ENCODE results near the gene NCOA1. TPM values are rescaled to one million over a fixed set of nuclear protein-coding genes. Genes with fewer than 3 reads are reported as not detected.

The NCOA1 gene
- polyA plus RNA-seq, 1 of the 3 experiments (the other 2 are of a cell fraction): 10.7 TPM

- H3K4me1 ChIP-seq (ENCODE audit: control insufficient read depth in 1 of 2, insufficient read depth in 2 of 2, low read depth in 1 of 2, low read length in 1 of 2): no peaks in the 10 kb centered on the region
- H3K9ac ChIP-seq: no peak overlapping the region
- H3K4me3 ChIP-seq (ENCODE audit: low read depth in 2 of 2, low read length in 1 of 2): no peak overlapping the region
- no peak overlapping the region for H3K4me2 ChIP-seq
- no peaks in the 10 kb centered on the region for H3K9me3 ChIP-seq
- WGBS (ENCODE audit: low lambda C conversion rate): 97% methylated on average over 2 of the region's 2 CpGs
- no peaks in the 10 kb centered on the region for H3K27me3 ChIP-seq (ENCODE audit: insufficient read depth)
- H3K27ac ChIP-seq (ENCODE audit: low read depth in 2 of 2, low read length in 1 of 2): no peak overlapping the region
- no peaks in the 10 kb centered on the region for H3K79me2 ChIP-seq (ENCODE audit: insufficient read depth)
- DNase-seq: no peak
- peaks cover 25 to 29% of the 10 kb centered on the region in 2 experiments for H3K36me3 ChIP-seq (replicated peaks in 1 of 2; ENCODE audit: control insufficient read depth in 1 of 2, insufficient read depth in 2 of 2, low read length in 1 of 2)
- H3F3A ChIP-seq (replicated peaks; ENCODE audit: insufficient read depth): no peaks in the 10 kb centered on the region
- ChIA-PET CTCF (interaction anchor here (0.8 to 1.4 kb wide), 3 partner anchors 39 to 352 kb away, joined by 3 to 4 read pairs (median 4); no protein-coding TSS in a partner anchor), POLR2A (no interaction called here)
- no peaks in the 10 kb centered on the region for H3K9me2 ChIP-seq
- no peaks in the 10 kb centered on the region for H4K20me1 ChIP-seq (ENCODE audit: insufficient read depth)
- TF ChIP-seq PBX3 (IDR thresholded peaks at IDR 0.05) (no peak), IRF3 (IDR thresholded peaks at IDR 0.05; ENCODE audit: low read depth, low read length) (no peak), GABPA (IDR thresholded peaks at IDR 0.05; ENCODE audit: low read depth) (no peak), TCF12 (IDR thresholded peaks at IDR 0.05) (no peak), TEAD4 (IDR thresholded peaks at IDR 0.05; ENCODE audit: borderline replicate concordance, insufficient read depth) (no peak), NRF1 (IDR thresholded peaks at IDR 0.05; ENCODE audit: low read depth, low read length) (no peak), EZH2phosphoT487 (IDR thresholded peaks at IDR 0.05; ENCODE audit: borderline replicate concordance, low read depth) (no peak)
- no peak overlapping the region for H2AFZ ChIP-seq (ENCODE audit: low read depth)
These were observed 271.5 kb downstream of the NCOA1 start for GRCh38 chr2:24762518-24762917.

DNA sequence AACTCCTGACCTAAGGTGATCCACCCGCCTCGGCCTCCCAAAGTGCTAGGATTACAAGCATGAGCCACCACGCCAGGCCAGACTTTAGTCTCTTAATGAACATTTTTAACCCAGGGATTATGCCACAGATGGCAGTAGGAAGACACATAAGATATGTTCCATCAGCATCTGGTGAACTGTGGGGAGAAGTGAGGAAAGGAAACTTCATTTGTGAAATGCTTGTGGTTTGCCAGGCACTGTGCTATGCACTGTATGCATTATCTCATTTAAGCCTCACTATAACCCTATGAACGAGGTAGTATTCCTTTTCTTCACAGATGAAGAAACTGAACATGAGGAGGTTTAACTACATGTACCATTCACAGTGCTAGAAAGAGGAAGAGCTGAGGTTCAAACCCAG is 272.8 kb downstream of the NCOA1 start:
- Histone ChIP-seq H3K36me3 (replicated peaks in 1 of 2; ENCODE audit: control insufficient read depth in 1 of 2, insufficient read depth in 2 of 2, low read length in 1 of 2) (peaks cover 22 to 27% of the 10 kb centered on the region in 2 experiments), H3K27ac (ENCODE audit: low read depth in 2 of 2, low read length in 1 of 2) (no peak overlapping the region), H3K9me3 (no peaks in the 10 kb centered on the region), H3K9ac (no peak overlapping the region), H3F3A (replicated peaks; ENCODE audit: insufficient read depth) (no peaks in the 10 kb centered on the region), H3K9me2 (no peaks in the 10 kb centered on the region), H3K27me3 (ENCODE audit: insufficient read depth) (no peaks in the 10 kb centered on the region), H2AFZ (ENCODE audit: low read depth) (no peak overlapping the region), H3K79me2 (ENCODE audit: insufficient read depth) (no peaks in the 10 kb centered on the region), H3K4me2 (no peak overlapping the region), H4K20me1 (ENCODE audit: insufficient read depth) (no peaks in the 10 kb centered on the region), H3K4me1 (ENCODE audit: control insufficient read depth in 1 of 2, insufficient read depth in 2 of 2, low read depth in 1 of 2, low read length in 1 of 2) (no peaks in the 10 kb centered on the region; a peak in 1 of 4 replicates), H3K4me3 (ENCODE audit: low read depth in 2 of 2, low read length in 1 of 2) (no peak overlapping the region)
- DNase-seq: no peak
- 94% methylated on average over 4 of the region's 4 CpGs for WGBS (ENCODE audit: low lambda C conversion rate)
- CTCF ChIA-PET: interaction anchor here (1.4 kb wide), 1 partner anchor 64 kb away, joined by 4 read pairs; no protein-coding TSS in a partner anchor
- POLR2A ChIA-PET: interaction anchor here (0.7 kb wide), 1 partner anchor 345 kb away, joined by 3 read pairs; no protein-coding TSS in a partner anchor
- TF ChIP-seq GABPA (IDR thresholded peaks at IDR 0.05; ENCODE audit: low read depth) (no peak), SIN3A (IDR thresholded peaks at IDR 0.05; ENCODE audit: borderline replicate concordance, low read depth, low read length) (no peak), NRF1 (IDR thresholded peaks at IDR 0.05; ENCODE audit: low read depth, low read length) (no peak), TAF1 (IDR thresholded peaks at IDR 0.05; ENCODE audit: borderline replicate concordance, low read depth, low read length) (no peak), ELF1 (IDR thresholded peaks at IDR 0.05) (no peak), RXRA (IDR thresholded peaks at IDR 0.05; ENCODE audit: borderline replicate concordance, low read depth) (no peak), MAX (IDR thresholded peaks at IDR 0.05; ENCODE audit: low read depth) (no peak), TCF12 (IDR thresholded peaks at IDR 0.05) (no peak), RAD21 (IDR thresholded peaks at IDR 0.05; ENCODE audit: low read length) (no peak), EZH2phosphoT487 (IDR thresholded peaks at IDR 0.05; ENCODE audit: borderline replicate concordance, low read depth) (no peak), IRF3 (IDR thresholded peaks at IDR 0.05; ENCODE audit: low read depth, low read length) (no peak), MXI1 (IDR thresholded peaks at IDR 0.05; ENCODE audit: low read depth, low read length) (no peak), FOSL2 (IDR thresholded peaks at IDR 0.05; ENCODE audit: borderline replicate concordance, low read depth) (no peak), CHD2 (IDR thresholded peaks at IDR 0.05; ENCODE audit: low read length, partially characterized antibody) (no peak), FOXJ3 (CRISPR knock-in tag; IDR thresholded peaks at IDR 0.05) (no peak), NFIC (IDR thresholded peaks at IDR 0.05; ENCODE audit: borderline replicate concordance) (no peak), USF1 (IDR thresholded peaks at IDR 0.05; ENCODE audit: borderline replicate concordance, low read depth) (no peak), EP300 (IDR thresholded peaks at IDR 0.05; ENCODE audit: borderline replicate concordance in 1 of 2, low read depth in 1 of 2, low read length in 1 of 2) (no peak)
- TF ChIP-seq, protein P1, sequence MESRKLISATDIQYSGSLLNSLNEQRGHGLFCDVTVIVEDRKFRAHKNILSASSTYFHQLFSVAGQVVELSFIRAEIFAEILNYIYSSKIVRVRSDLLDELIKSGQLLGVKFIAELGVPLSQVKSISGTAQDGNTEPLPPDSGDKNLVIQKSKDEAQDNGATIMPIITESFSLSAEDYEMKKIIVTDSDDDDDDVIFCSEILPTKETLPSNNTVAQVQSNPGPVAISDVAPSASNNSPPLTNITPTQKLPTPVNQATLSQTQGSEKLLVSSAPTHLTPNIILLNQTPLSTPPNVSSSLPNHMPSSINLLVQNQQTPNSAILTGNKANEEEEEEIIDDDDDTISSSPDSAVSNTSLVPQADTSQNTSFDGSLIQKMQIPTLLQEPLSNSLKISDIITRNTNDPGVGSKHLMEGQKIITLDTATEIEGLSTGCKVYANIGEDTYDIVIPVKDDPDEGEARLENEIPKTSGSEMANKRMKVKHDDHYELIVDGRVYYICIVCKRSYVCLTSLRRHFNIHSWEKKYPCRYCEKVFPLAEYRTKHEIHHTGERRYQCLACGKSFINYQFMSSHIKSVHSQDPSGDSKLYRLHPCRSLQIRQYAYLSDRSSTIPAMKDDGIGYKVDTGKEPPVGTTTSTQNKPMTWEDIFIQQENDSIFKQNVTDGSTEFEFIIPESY (IDR thresholded peaks at IDR 0.05; ENCODE audit: borderline replicate concordance, low read depth): no peak
